SK-N-SH (cell line): ENCODE data around the gene AGAP1.

ENCODE experiments used
- CTCF ChIP-seq: fragments of 200-600 bp; sonication (generic); IDR thresholded peaks from 2 replicates; pipeline ENCODE4 v1.6.1; 2017; ENCODE audit warnings: antibody characterized with exemption, mild to moderate bottlenecking, moderate library complexity
- EP300 ChIP-seq, 2 experiments: IDR thresholded peaks; 2 replicates each; pipeline versions ENCODE4 v1.4.0 to v1.6.1; 2012; ENCODE audit warnings: borderline replicate concordance in 1 of 2, low read depth in 1 of 2, low read length in 1 of 2
- GABPA ChIP-seq: IDR thresholded peaks from 2 replicates; pipeline ENCODE4 v1.4.0; 2012; ENCODE audit warnings: low read depth, mild to moderate bottlenecking
- MEF2A ChIP-seq: IDR thresholded peaks from 2 replicates; pipeline ENCODE4 v1.4.0; 2012; ENCODE audit warnings: low read depth, borderline replicate concordance

GRCh38 chr2:235607546-235608199, 113.8 kb downstream of the AGAP1 start:
- TF ChIP-seq EP300 (IDR thresholded peaks at IDR 0.05; ENCODE audit: borderline replicate concordance in 1 of 2, low read depth in 1 of 2, low read length in 1 of 2) (no peak), CTCF (no peak), GABPA (no peak), MEF2A (no peak)
